GM13977 (cell line): ENCODE results near the gene WDR37.
A peak's percentile ranks its signal among the peaks of the same experiment; 100 is the strongest.

ENCODE experiments used
- DNase-seq: peaks from one replicate; pipeline ENCODE4 v3.0.0; 2012; ENCODE audit warnings: low spot score
- CTCF ChIP-seq: IDR thresholded peaks from 2 replicates; pipeline ENCODE4 v1.5.1; 2012; ENCODE audit warnings: mild to moderate bottlenecking, control low read depth; ENCODE audit not compliant: insufficient read depth; ENCODE audit errors: extremely low read depth, missing control alignments
- in situ Hi-C: fragments of 300-500 bp; cut with MboI; formaldehyde crosslinking; loops from one replicate; pipeline ENCODE4 v1.12.0; 2022; ENCODE audit warnings: low sequenced_read_pairs, low pct_unique_long_range_greater_than_20kb, mixed read lengths, inconsistent platforms; ENCODE audit not compliant: unreplicated experiment

WDR37 gene

GRCh38 chr10:1040133-1040532 lies 16.1 kb upstream of the WDR37 start:
- TF ChIP-seq CTCF, result no peak
- no peak for DNase-seq
- in situ Hi-C loops, result no loop called here

- in situ Hi-C loops, result no loop called here
- TF ChIP-seq CTCF, result no peak
- no peak for DNase-seq
These were observed 14.7 kb upstream of the WDR37 start for GRCh38 chr10:1041514-1041913.

- in situ Hi-C loops, result no loop called here
- DNase-seq, result peak; percentile 66
- TF ChIP-seq CTCF, result no peak
These were observed 12.6 kb upstream of the WDR37 start for GRCh38 chr10:1043532-1043995.

GRCh38 chr10:1044146-1044545 lies 12.0 kb upstream of the WDR37 start:
- in situ Hi-C loops, result no loop called here
- no peak for TF ChIP-seq CTCF
- DNase-seq, result no peak

- no peak for DNase-seq
- in situ Hi-C loops, result no loop called here
- no peak for TF ChIP-seq CTCF
These were observed 11.2 kb upstream of the WDR37 start for GRCh38 chr10:1044964-1045363.

- no peak for TF ChIP-seq CTCF
These were observed 10.8 kb upstream of the WDR37 start for GRCh38 chr10:1045415-1045814.

GRCh38 chr10:1047937-1048336 lies 8.2 kb upstream of the WDR37 start:
- no peak for DNase-seq
- TF ChIP-seq CTCF, result no peak

More at GRCh38 chr10:1045415-1045814, 10.8 kb upstream of the WDR37 start:
- DNase-seq, result no peak
- in situ Hi-C loops, result no loop called here

More at GRCh38 chr10:1047937-1048336, 8.2 kb upstream of the WDR37 start:
- in situ Hi-C loops, result no loop called here
